K562 (cell line): Measurements from ENCODE around the gene CRACR2B. TPM values are rescaled to one million over a fixed set of nuclear protein-coding genes. Genes with fewer than 3 reads are reported as not detected.

Source experiments
- ATF3 ChIP-seq, 2 experiments: fragments of 450-650 bp in 1 of 2; sonication (generic) in 1 of 2; formaldehyde crosslinking in 1 of 2; IDR thresholded peaks in 1 of 2; conservative IDR thresholded peaks in 1 of 2; 2 replicates each; pipeline versions ENCODE4 v1.6.1 to v1.8.1; 2016 to 2023; ENCODE audit warnings: mild to moderate bottlenecking in 2 of 2, moderate library complexity in 2 of 2, inconsistent platforms in 1 of 2, missing genetic modification reagents in 1 of 2
- BRF2 ChIP-seq: IDR thresholded peaks from 3 replicates; pipeline ENCODE4 v1.6.1; 2011; ENCODE audit warnings: borderline replicate concordance, mild to moderate bottlenecking; ENCODE audit not compliant: insufficient read length, insufficient read depth
- CBFA2T2 ChIP-seq: fragments of 450-650 bp; conservative IDR thresholded peaks from 2 replicates; pipeline ENCODE4 v1.6.1; 2017; ENCODE audit warnings: mild to moderate bottlenecking
- KDM5B ChIP-seq: fragments of 200-600 bp; sonication (generic); IDR thresholded peaks from 2 replicates; pipeline ENCODE4 v1.6.1; 2012; ENCODE audit warnings: low read depth, mild to moderate bottlenecking, moderate library complexity, low read length, control low read depth, inconsistent platforms; ENCODE audit not compliant: insufficient replicate concordance
- MAFK ChIP-seq: IDR thresholded peaks from 2 replicates; pipeline ENCODE4 v1.6.1; 2011; ENCODE audit warnings: low read length, improper control_type of control experiment
- MAX ChIP-seq: sonication (generic); formaldehyde crosslinking; IDR thresholded peaks from 2 replicates; pipeline ENCODE4 v1.9.0; 2022; ENCODE audit warnings: mild to moderate bottlenecking, missing genetic modification reagents
- MCM5 ChIP-seq: fragments of 450-650 bp; IDR thresholded peaks from 2 replicates; pipeline ENCODE4 v1.6.1; 2016; ENCODE audit warnings: low read depth
- MED1 ChIP-seq: sonication (generic); formaldehyde crosslinking; IDR thresholded peaks from 2 replicates; pipeline ENCODE4 v1.8.1; 2023; ENCODE audit warnings: missing genetic modification reagents, borderline replicate concordance
- MXI1 ChIP-seq: IDR thresholded peaks from 2 replicates; pipeline ENCODE4 v1.6.1; 2011; ENCODE audit warnings: low read depth, mild to moderate bottlenecking, improper control_type of control experiment, low read length
- NBN ChIP-seq: fragments of 450-650 bp; IDR thresholded peaks from 2 replicates; pipeline ENCODE4 v1.6.1; 2016; ENCODE audit warnings: low read depth, mild to moderate bottlenecking
- SIN3A ChIP-seq, 2 experiments: fragments of 150-350 bp in 1 of 2; IDR thresholded peaks; 2 replicates each; pipeline ENCODE4 v1.6.1; 2011 to 2016; ENCODE audit warnings: borderline replicate concordance in 2 of 2, low read depth in 2 of 2, low read length in 2 of 2, mild to moderate bottlenecking in 2 of 2, moderate library complexity in 2 of 2; ENCODE audit not compliant: control insufficient read depth in 1 of 2
- YBX1 ChIP-seq: fragments of 450-650 bp; IDR thresholded peaks from 2 replicates; pipeline ENCODE4 v1.7.1; 2016; ENCODE audit warnings: mild to moderate bottlenecking
- ZBTB40 ChIP-seq, 2 experiments: fragments of 450-650 bp in 1 of 2; sonication (generic) in 1 of 2; formaldehyde crosslinking in 1 of 2; IDR thresholded peaks; 2 replicates each; pipeline versions ENCODE4 v1.7.1 to v1.9.0; 2016 to 2022; ENCODE audit warnings: inconsistent platforms in 1 of 2, mild to moderate bottlenecking in 1 of 2, missing genetic modification reagents in 1 of 2
- ZNF347 ChIP-seq: fragments of 450-650 bp; formaldehyde crosslinking; IDR thresholded peaks from 2 replicates; pipeline ENCODE4 v1.4.0; 2020; ENCODE audit warnings: low read depth, mild to moderate bottlenecking, moderate library complexity
- ZNF707 ChIP-seq: fragments of 250-450 bp; sonication (Bioruptor Pico); conservative IDR thresholded peaks from 2 replicates; pipeline ENCODE4 v1.8.0; 2022; ENCODE audit warnings: inconsistent platforms, mild to moderate bottlenecking, moderate library complexity
- ZNF77 ChIP-seq: fragments of 250-450 bp; sonication (Bioruptor Pico); IDR thresholded peaks from 2 replicates; pipeline ENCODE4 v1.5.0; 2020
- polyA plus RNA-seq, 8 experiments: library from polyadenylated mRNA; depleted of rRNA in 4 of 8; stranded (reverse) in 5 of 8; unstranded in 3 of 8; fragments of >200 nt; fragmentation: Nextera tagmentation in 2 of 8; fragmentation: Illumina TruSeq in 1 of 8; extraction: Ambion mirVana in 2 of 8; extraction: Trizol in 1 of 8; gene quantifications; 2 replicates each; pipeline versions ENCODE4 v1.2.1 to v1.2.3, GENCODE V29; 2011 to 2014; ENCODE audit warnings: inconsistent platforms in 1 of 8, missing spikeins in 1 of 8
- total RNA-seq, 7 experiments: library from RNA; depleted of rRNA in 6 of 7; stranded (reverse); fragments of >200 nt in 6 of 7; fragmentation: Illumina TruSeq in 2 of 7; extraction: Trizol in 2 of 7; gene quantifications; 2 replicates each; pipeline versions ENCODE4 v1.2.1 to v1.2.3, GENCODE V29; 2011 to 2021; ENCODE audit warnings: low replicate concordance in 1 of 7

Gene CRACR2B
- total and polyA plus RNA-seq, 9 of the 15 experiments (the other 6 are each of a cell fraction or from before 2014, with no cell fraction given), result 0.10 to 51.0 (median 6.0) TPM

GRCh38 chr11:798093-798713, 29.5 kb upstream of the CRACR2B start, which contains the start of gene SLC25A22 (continued):
- TF ChIP-seq MXI1 (no peak), MCM5 (no peak), KDM5B (no peak), ZNF77 (CRISPR knock-in tag) (no peak), MED1 (CRISPR knock-in tag) (0 out of 2 replicates have a peak, but pooled peaks have one; percentile 13), MAFK (no peak), BRF2 (no peak), MAX (CRISPR knock-in tag) (no peak; the same call in 1 of the 2 replicates), CBFA2T2 (no peak), ZNF347 (no peak), ZNF707 (CRISPR knock-in tag) (no peak), NBN (no peak), ZBTB40 (IDR thresholded peaks at IDR 0.05) (no peak), ZBTB40 (CRISPR knock-in tag; IDR thresholded peaks at IDR 0.05) (no peak), SIN3A (IDR thresholded peaks at IDR 0.05; ENCODE audit: borderline replicate concordance in 2 of 2, control insufficient read depth in 1 of 2, low read depth in 2 of 2, low read length in 2 of 2) (peak in 1 of 2 experiments; percentile 75; a peak in 2 of 4 replicates), ATF3 (IDR thresholded peaks at IDR 0.05) (no peak), ATF3 (CRISPR knock-in tag; conservative IDR thresholded peaks at IDR 0.05) (no peak), YBX1 (no peak)
